Stimulated activated memory B cell treated with anti-CD40 and anti-IgM and Interleukin-4, amounts not matched to agents 10 μg/mL and 1 μg/mL and 100 μg/mL, for 72 hours (primary cell): ENCODE measurements around the gene OIT3.
"Not testable (repeated sequence)": the region's sequence is repeated elsewhere in the genome, so short reads cannot be mapped to it uniquely, and the experiment has no call there.

Experiments
- ATAC-seq: fragments of 150-1000 bp; cut with Tn5 transposase; 2 replicates; pipeline ENCODE4 v1.10.0; 2021
- H3K27ac Mint-ChIP-seq: one replicate; pipeline ENCODE4 v1.8.0; 2022; ENCODE audit warnings: mild to moderate bottlenecking, mixed read lengths
- H3K27me3 Mint-ChIP-seq: one replicate; pipeline ENCODE4 v1.8.0; 2022; ENCODE audit warnings: mixed read lengths
- H3K36me3 Mint-ChIP-seq: one replicate; pipeline ENCODE4 v1.8.0; 2022; ENCODE audit warnings: mixed read lengths
- H3K4me1 Mint-ChIP-seq: one replicate; pipeline ENCODE4 v1.8.0; 2022; ENCODE audit warnings: mixed read lengths
- H3K4me3 Mint-ChIP-seq: one replicate; pipeline ENCODE4 v1.8.0; 2022; ENCODE audit warnings: mild to moderate bottlenecking, moderate library complexity, mixed read lengths
- H3K9me3 Mint-ChIP-seq: one replicate; pipeline ENCODE4 v1.8.0; 2022; ENCODE audit warnings: mixed read lengths

Gene OIT3

DNA sequence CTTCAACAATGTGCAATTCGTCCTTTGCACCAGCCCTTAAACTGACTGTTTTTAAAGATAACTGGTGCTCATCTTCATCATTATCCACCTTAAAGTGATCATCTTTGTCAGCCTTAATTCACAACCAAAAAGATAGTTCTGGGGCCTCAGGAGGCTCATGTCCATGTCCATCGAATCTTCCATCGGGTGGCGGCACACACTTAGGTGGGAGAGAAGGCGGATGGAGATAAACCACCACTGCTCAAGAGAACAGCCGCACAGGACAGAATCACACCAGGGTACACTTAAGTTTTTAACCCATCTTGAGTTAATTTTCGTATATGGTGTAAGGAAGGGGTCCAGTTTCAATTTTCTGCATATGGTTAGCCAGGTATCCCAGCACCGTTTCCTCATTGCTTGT is 24.8 kb downstream of the OIT3 start:
- Mint-ChIP-seq H3K27ac (no peak overlapping the region), H3K4me1 (peaks cover 10% of the 10 kb centered on the region), H3K9me3 (peaks cover 13% of the 10 kb centered on the region), H3K4me3 (no peak overlapping the region), H3K27me3 (peaks cover 15% of the 10 kb centered on the region), H3K36me3 (peaks cover 5% of the 10 kb centered on the region)
- ATAC-seq = no peak

DNA sequence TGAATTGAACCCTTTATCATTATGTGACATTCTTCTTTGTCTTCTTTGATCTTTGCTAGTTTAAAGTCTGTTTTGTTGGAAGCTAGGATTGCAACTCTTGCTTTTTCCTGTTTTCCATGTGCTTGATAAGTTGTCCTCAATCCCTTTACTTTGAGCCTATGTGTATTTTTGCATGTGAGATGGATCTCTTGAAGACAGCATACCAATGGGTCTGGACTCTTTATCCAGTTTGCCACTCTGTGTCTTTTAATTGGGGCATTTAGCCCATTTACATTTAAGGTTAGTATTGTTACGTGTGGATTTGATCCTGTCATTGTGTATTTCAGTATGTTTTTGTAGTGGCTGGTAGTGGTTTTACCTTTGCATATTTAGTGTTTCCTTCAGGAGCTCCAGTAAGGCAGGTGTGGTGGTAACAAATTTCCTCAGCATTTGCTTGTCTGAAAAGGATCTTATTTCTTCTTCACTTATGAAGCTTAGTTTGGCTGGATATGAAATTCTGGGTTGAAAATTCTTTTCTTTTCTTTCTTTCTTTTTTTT is 27.7 kb downstream of the OIT3 start:
- ATAC-seq, H3K36me3 Mint-ChIP-seq, H3K4me3 Mint-ChIP-seq, H3K27ac Mint-ChIP-seq: not testable (repeated sequence)
- peaks cover 29% of the 10 kb centered on the region for H3K27me3 Mint-ChIP-seq
- peaks cover 10% of the 10 kb centered on the region for H3K4me1 Mint-ChIP-seq
- peaks cover 13% of the 10 kb centered on the region for H3K9me3 Mint-ChIP-seq

DNA sequence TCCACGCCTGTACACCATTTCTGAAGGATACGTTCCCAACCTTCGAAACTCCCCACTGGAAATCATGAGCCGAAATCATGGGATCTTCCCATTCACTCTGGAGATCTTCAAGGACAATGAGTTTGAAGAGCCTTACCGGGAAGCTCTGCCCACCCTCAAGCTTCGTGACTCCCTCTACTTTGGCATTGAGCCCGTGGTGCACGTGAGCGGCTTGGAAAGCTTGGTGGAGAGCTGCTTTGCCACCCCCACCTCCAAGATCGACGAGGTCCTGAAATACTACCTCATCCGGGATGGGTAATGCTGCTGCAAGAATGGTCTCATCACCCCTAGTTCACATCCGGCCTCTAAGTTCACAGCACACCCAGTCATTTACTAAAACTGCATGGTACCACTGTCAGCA is 30.8 kb downstream of the OIT3 start:
- no peak for ATAC-seq
- H3K4me3 Mint-ChIP-seq = no peak overlapping the region
- H3K27me3 Mint-ChIP-seq = peaks cover 39% of the 10 kb centered on the region
- H3K27ac Mint-ChIP-seq = no peak overlapping the region
- H3K9me3 Mint-ChIP-seq = peaks cover 10% of the 10 kb centered on the region
- peaks cover 5% of the 10 kb centered on the region for H3K36me3 Mint-ChIP-seq
- H3K4me1 Mint-ChIP-seq = no peaks in the 10 kb centered on the region

DNA sequence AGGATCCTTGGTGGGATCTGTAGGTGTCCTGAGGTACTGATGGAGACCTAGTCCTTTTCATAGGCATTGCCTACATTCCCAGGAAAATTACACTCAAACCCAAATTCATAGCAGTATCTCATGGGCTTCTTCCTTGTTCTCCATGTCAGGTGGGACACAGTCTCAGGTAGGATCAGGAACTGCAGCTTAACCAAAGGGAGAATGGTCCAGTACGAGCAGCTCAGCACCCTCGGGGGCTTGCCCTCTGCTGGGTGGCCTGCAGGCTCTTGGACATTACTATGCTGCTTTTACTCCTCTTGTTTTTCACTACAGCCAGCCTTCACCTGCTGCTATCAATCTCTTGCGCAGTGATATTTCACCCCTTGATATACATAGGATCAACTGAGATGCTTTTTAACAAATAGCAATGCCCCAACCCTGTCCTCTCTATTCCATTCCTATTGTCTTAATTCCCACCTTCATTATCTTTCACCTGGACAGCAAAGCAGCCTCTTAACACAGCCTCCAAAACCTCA is 32.5 kb downstream of the OIT3 start:
- Mint-ChIP-seq H3K27ac (no peak overlapping the region), H3K27me3 (peaks cover 27% of the 10 kb centered on the region), H3K36me3 (peaks cover 3% of the 10 kb centered on the region)

DNA sequence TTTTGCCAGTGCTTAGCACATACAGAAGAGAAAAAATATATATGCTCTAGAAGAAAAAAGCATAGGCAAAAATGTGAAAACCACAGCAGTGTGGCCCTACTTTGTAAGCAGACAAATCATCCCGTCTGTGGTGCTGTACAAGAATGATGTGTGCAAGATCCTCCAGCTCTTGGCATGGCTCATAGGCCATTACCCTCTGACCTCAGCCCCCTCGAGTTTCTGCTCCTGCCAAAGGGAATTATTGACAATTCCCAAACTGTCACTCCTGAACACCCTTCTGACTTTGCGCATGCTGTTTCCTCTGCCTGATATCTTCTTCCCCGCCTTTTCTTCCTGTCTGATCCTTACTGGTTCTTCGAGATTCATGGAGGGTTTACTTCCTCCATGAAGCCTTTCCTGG is 33.9 kb downstream of the OIT3 start:
- H3K9me3 Mint-ChIP-seq = peaks cover under 1% of the 10 kb centered on the region
- H3K4me1 Mint-ChIP-seq = no peaks in the 10 kb centered on the region
- no peak overlapping the region for H3K27ac Mint-ChIP-seq
- H3K36me3 Mint-ChIP-seq = no peaks in the 10 kb centered on the region
- no peak overlapping the region for H3K4me3 Mint-ChIP-seq
- peaks cover 24% of the 10 kb centered on the region for H3K27me3 Mint-ChIP-seq
- no peak for ATAC-seq

More for the DNA sequence above, 32.5 kb downstream of the OIT3 start:
- no peak overlapping the region for H3K4me3 Mint-ChIP-seq
- H3K4me1 Mint-ChIP-seq = no peaks in the 10 kb centered on the region
- peaks cover 6% of the 10 kb centered on the region for H3K9me3 Mint-ChIP-seq
- no peak for ATAC-seq

DNA sequence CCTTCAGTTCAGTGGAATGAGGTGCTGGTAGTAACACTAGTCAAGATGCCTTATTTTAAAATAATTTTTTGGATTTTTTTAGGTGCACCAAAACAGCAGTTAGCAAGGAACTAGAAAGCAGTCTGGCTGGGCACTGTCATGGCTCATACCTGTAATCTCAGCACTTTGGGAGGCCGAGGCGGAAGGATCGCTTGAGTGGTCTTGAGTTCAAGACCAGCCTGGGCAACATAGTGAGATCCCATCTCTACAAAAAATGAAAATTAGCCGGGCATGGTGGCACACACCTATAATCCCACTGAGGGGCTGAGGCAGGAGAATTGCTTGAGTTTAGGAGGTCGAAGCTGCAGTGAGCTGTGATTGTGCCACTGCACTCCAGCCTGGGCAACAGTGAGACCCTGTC is 35.3 kb downstream of the OIT3 start:
- H3K36me3 Mint-ChIP-seq = no peaks in the 10 kb centered on the region
- peaks cover 24% of the 10 kb centered on the region for H3K27me3 Mint-ChIP-seq
- no peak overlapping the region for H3K27ac Mint-ChIP-seq
- ATAC-seq = no peak
- no peaks in the 10 kb centered on the region for H3K9me3 Mint-ChIP-seq
- no peak overlapping the region for H3K4me3 Mint-ChIP-seq
- H3K4me1 Mint-ChIP-seq = no peaks in the 10 kb centered on the region

DNA sequence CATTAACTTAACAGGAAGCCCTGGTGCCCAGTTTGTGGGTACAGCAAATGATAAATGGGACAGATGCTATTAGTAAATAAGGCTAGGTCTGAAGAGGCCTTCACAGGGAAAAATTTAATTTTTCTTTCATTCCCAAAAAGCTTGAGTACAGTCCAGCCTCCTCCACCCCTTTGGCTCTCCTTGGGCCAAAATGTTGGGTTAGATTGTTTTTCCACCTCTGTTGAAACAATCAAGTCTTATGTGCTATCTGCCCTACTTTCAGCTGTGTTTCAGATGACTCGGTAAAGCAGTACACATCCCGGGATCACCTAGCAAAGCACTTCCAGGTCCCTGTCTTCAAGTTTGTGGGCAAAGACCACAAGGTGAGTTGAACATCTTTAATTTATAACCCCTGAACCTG is 36.7 kb downstream of the OIT3 start:
- H3K27ac Mint-ChIP-seq = no peak overlapping the region
- no peak for ATAC-seq
- H3K36me3 Mint-ChIP-seq = no peaks in the 10 kb centered on the region
- H3K4me3 Mint-ChIP-seq = no peak overlapping the region
- peaks cover 15% of the 10 kb centered on the region for H3K27me3 Mint-ChIP-seq
- H3K4me1 Mint-ChIP-seq = no peaks in the 10 kb centered on the region
- no peaks in the 10 kb centered on the region for H3K9me3 Mint-ChIP-seq

DNA sequence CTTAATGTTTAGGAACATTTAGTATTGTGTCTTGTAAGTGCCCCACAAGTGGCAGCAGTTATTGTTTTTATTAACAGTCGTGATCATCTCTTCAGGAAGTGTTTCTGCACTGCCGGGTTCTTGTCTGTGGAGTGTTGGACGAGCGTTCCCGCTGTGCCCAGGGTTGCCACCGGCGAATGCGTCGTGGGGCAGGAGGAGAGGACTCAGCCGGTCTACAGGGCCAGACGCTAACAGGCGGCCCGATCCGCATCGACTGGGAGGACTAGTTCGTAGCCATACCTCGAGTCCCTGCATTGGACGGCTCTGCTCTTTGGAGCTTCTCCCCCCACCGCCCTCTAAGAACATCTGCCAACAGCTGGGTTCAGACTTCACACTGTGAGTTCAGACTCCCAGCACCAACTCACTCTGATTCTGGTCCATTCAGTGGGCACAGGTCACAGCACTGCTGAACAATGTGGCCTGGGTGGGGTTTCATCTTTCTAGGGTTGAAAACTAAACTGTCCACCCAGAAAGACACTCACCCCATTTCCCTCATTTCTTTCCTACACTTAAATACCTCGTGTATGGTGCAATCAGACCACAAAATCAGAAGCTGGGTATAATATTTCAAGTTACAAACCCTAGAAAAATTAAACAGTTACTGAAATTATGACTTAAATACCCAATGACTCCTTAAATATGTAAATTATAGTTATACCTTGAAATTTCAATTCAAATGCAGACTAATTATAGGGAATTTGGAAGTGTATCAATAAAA is 38.9 kb downstream of the OIT3 start:
- no peak overlapping the region for H3K4me3 Mint-ChIP-seq
- H3K9me3 Mint-ChIP-seq = no peaks in the 10 kb centered on the region
- no peaks in the 10 kb centered on the region for H3K36me3 Mint-ChIP-seq
- H3K27ac Mint-ChIP-seq = no peak overlapping the region
- ATAC-seq = no peak
- H3K4me1 Mint-ChIP-seq = no peaks in the 10 kb centered on the region
- H3K27me3 Mint-ChIP-seq = peaks cover 16% of the 10 kb centered on the region

DNA sequence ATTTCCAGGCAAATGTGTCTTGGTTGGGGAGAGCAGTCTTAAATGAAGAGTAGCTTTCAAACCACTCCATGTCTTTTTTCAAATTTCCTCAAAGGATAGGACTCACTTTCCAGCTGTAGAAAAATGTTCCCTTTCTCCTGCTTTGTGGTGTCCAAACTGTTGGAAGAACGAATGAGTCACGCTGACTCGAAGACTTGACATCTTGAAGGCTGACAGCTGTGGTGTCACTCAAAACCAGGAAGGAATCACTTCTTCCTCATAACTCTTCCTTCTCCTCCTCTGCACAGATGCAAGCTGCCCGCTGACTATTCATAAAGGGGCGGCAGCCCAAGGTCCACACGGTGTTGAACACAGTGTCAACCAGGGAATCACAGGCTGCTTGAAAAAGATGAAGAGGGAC is 41.8 kb downstream of the OIT3 start:
- Mint-ChIP-seq H3K9me3 (no peaks in the 10 kb centered on the region), H3K36me3 (no peaks in the 10 kb centered on the region), H3K4me1 (no peaks in the 10 kb centered on the region), H3K4me3 (no peak overlapping the region), H3K27ac (no peak overlapping the region), H3K27me3 (peaks cover 9% of the 10 kb centered on the region)
- no peak for ATAC-seq

DNA sequence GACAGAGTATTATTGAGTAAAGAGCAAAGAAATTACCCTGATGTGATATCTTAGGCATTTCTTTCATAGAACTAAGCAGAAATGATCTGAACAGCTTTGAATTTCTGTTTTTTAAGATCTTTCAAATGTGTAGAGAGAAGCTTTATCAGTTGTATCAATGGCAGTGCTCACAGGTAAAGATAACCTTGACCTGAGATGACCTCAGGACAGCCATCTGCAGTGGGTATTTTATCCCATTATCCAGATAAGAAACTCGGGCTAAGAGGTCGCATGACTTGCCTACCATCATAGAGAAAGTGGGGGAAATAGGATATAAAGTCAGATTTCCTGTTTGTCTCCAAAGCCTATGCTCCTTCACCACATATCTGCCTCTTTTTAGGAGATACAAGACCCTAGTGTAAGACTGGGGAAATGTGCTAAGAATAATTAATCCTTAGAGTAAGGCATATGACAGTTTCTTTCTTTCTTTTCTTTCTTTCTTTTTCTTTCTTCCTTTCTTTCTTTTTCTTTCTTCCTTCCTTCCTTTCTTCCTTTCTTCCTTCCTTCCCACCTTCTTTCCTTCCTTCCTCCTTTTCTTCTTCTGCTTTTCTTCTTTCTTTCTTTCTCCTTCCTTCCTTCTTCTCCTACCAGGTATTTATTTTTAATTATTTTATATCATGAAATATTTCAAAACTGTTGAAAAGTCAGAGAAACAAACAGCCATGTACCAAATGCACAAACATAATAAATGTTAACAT is 50.1 kb downstream of the OIT3 start:
- no peak overlapping the region for H3K4me3 Mint-ChIP-seq
- H3K36me3 Mint-ChIP-seq = no peaks in the 10 kb centered on the region
- ATAC-seq = no peak
- H3K9me3 Mint-ChIP-seq = no peaks in the 10 kb centered on the region
- peaks cover 8% of the 10 kb centered on the region for H3K27me3 Mint-ChIP-seq
- H3K27ac Mint-ChIP-seq = no peak overlapping the region
- no peaks in the 10 kb centered on the region for H3K4me1 Mint-ChIP-seq

DNA sequence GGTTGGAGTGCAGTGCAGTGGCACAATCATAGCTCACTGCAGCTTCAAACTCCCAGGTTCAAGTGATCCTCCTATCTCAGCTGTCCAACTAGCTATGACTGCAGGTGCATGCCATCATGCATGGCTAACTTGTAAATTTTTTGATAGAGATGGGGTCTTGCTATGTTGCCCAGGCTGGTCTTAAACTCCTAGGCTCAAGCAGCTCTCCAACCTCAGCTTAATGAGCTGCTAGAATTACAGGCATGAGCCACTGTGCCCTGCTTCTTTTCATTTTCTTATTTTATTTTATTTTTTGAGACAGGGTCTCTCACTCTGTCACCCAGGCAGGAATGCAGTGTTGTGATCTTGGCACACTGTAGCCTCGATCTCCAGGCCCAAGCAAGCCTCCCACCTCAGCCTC is 53.4 kb downstream of the OIT3 start:
- ATAC-seq = no peak
- no peaks in the 10 kb centered on the region for H3K4me1 Mint-ChIP-seq
- no peaks in the 10 kb centered on the region for H3K36me3 Mint-ChIP-seq
- no peak overlapping the region for H3K27ac Mint-ChIP-seq
- no peak overlapping the region for H3K4me3 Mint-ChIP-seq
- H3K9me3 Mint-ChIP-seq = no peaks in the 10 kb centered on the region
- H3K27me3 Mint-ChIP-seq = peaks cover 25% of the 10 kb centered on the region

DNA sequence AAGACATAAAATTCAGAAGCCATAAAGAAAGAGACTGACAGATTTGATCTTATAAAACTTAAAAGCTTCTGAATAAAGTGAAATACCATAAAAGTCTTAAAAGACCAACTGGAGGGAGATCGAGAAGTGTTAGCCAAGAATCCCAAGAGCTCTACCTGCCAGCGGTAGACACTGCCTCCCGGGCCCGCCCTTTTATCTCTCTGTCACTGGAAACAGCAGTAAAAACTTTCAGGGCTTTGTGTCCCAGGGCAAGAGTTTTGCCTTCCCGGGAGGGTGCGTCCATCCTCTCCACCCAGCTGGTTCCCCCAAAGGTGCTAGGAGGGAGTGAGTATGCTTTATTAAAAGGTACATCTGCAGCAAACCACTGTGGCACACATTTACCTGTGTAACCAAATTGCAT is 55.2 kb downstream of the OIT3 start:
- no peaks in the 10 kb centered on the region for H3K4me1 Mint-ChIP-seq
- H3K9me3 Mint-ChIP-seq = no peaks in the 10 kb centered on the region
- no peak overlapping the region for H3K27ac Mint-ChIP-seq
- no peak for ATAC-seq
- no peak overlapping the region for H3K4me3 Mint-ChIP-seq
- peaks cover 25% of the 10 kb centered on the region for H3K27me3 Mint-ChIP-seq
- H3K36me3 Mint-ChIP-seq = no peaks in the 10 kb centered on the region

DNA sequence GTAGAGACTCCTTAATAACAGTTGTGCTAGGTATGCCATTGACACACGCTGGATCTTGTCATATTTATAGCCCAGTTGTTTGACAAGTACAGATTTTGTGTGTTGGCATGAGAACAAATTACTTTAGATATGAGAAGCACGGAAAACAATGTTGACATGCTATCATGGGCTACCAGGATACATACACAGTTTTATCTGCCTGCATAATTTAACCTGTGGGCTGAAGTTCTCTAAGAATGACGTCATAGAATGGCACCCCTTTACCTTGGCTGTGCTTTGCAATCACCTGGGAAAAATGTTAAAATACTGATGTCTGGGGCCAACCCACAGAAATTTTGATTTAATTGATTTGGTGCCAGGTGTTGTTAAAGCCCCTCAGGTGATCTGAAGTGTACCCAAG is 58.2 kb downstream of the OIT3 start:
- no peak for ATAC-seq
- Mint-ChIP-seq H3K36me3 (no peaks in the 10 kb centered on the region), H3K9me3 (no peaks in the 10 kb centered on the region), H3K27me3 (peaks cover 25% of the 10 kb centered on the region), H3K4me1 (no peaks in the 10 kb centered on the region), H3K4me3 (no peak overlapping the region), H3K27ac (no peak overlapping the region)

DNA sequence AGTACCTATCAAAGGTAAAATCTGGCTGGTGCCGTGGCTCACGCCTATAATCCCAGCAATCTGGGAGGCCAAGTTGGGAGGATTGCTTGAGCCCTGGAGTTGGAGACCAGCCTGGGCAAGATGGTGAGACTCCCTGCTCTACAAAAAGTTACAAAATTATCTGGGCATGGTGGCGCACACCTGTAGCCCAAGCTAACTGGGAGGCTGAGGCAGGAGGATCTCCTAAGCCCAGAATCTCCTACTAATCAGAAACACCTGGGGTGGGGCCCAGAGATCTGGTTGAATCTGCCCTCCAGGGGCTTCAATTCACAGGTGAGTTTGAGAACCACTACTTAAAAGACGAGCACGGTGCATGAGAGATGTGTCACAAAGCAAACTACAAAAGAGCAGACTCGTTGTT is 58.6 kb downstream of the OIT3 start:
- ATAC-seq = no peak
- H3K36me3 Mint-ChIP-seq = no peaks in the 10 kb centered on the region
- H3K27me3 Mint-ChIP-seq = peaks cover 25% of the 10 kb centered on the region
- H3K4me1 Mint-ChIP-seq = no peaks in the 10 kb centered on the region
- no peaks in the 10 kb centered on the region for H3K9me3 Mint-ChIP-seq
- H3K4me3 Mint-ChIP-seq = no peak overlapping the region
- no peak overlapping the region for H3K27ac Mint-ChIP-seq

DNA sequence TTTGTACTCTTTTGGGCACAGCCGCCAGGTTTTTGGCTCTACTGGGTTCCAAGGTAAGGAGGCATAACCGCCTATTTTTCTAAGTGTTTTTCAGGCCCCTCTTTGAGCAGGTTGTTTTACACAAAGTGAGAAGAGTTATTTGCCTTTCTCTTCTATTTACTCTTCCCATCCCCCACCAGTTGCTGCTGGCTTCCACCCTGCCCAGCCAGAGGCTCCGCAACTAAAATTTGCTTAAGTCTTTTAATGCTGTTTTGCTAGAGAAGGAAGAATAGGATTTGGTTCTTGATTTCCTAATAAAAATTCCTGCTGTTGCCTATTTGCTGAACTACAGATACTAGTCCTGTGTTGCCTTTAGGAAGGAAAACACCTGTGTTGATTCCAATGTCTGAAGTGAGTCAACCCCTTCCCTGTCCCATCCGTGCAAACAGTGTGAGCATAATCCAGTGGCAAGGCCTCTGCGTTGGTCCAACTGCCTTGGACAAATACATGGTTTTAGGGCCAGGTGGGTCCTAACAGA is 59.2 kb downstream of the OIT3 start:
- no peak overlapping the region for H3K27ac Mint-ChIP-seq
- H3K9me3 Mint-ChIP-seq = no peaks in the 10 kb centered on the region
- H3K4me1 Mint-ChIP-seq = no peaks in the 10 kb centered on the region
- no peak for ATAC-seq
- H3K27me3 Mint-ChIP-seq = peaks cover 21% of the 10 kb centered on the region
- no peaks in the 10 kb centered on the region for H3K36me3 Mint-ChIP-seq
- no peak overlapping the region for H3K4me3 Mint-ChIP-seq
